HL-60 (cell line): ENCODE results near the gene DPP8.

ENCODE experiments used
- DNase-seq, 2 experiments: peaks; one replicate each; pipeline ENCODE4 v3.0.0-alpha.2; 2010 to 2020; ENCODE audit warnings: low read depth in 1 of 2, low spot score in 1 of 2
- H3K27ac ChIP-seq: fragments of 250-450 bp; sonication (Bioruptor Pico); replicated peaks from 2 replicates; pipeline ENCODE4 v1.5.1; 2020; ENCODE audit warnings: mild to moderate bottlenecking, moderate library complexity
- H3K27me3 ChIP-seq: fragments of 250-450 bp; sonication (Bioruptor Pico); 2 replicates; pipeline ENCODE4 v1.5.1; 2021; ENCODE audit warnings: mild to moderate bottlenecking, moderate library complexity; ENCODE audit not compliant: insufficient read depth, poor library complexity, severe bottlenecking
- H3K4me3 ChIP-seq: replicated peaks from 2 replicates; pipeline ENCODE4 v1.5.1; 2011; ENCODE audit warnings: mild to moderate bottlenecking, control low read depth, low read length; ENCODE audit not compliant: insufficient read depth
- GABPA ChIP-seq: IDR thresholded peaks from 2 replicates; pipeline ENCODE4 v1.6.1; 2012; ENCODE audit warnings: low read depth
- POLR2AphosphoS5 ChIP-seq: IDR thresholded peaks from 2 replicates; pipeline ENCODE4 v1.6.1; 2012; ENCODE audit warnings: low read depth
- SPI1 ChIP-seq: IDR thresholded peaks from 2 replicates; pipeline ENCODE4 v1.6.1; 2012; ENCODE audit warnings: low read depth, mild to moderate bottlenecking, borderline replicate concordance
- long read RNA-seq: library from polyadenylated mRNA; unstranded; transcript quantifications from one replicate; pipeline ENCODE4 v2.0.0, GENCODE V29; 2020
- TF ChIP-seq, protein P1 (sequence below): IDR thresholded peaks from one replicate; pipeline ENCODE4 v1.5.1; 2011; ENCODE audit warnings: low read length, control low read depth, inconsistent platforms; ENCODE audit not compliant: insufficient read depth
- TF ChIP-seq, protein P2 (sequence below): IDR thresholded peaks from 2 replicates; pipeline ENCODE4 v1.6.1; 2012; ENCODE audit warnings: low read depth; ENCODE audit not compliant: insufficient replicate concordance

The DPP8 gene
- long read RNA-seq, full-length matches to known transcripts, result 97 of 255 reads
- long read RNA-seq, partial matches to known transcripts, result 20 of 255 reads
- long read RNA-seq, other reads (novel, unspliced or antisense), result 138 of 255 reads

DNA sequence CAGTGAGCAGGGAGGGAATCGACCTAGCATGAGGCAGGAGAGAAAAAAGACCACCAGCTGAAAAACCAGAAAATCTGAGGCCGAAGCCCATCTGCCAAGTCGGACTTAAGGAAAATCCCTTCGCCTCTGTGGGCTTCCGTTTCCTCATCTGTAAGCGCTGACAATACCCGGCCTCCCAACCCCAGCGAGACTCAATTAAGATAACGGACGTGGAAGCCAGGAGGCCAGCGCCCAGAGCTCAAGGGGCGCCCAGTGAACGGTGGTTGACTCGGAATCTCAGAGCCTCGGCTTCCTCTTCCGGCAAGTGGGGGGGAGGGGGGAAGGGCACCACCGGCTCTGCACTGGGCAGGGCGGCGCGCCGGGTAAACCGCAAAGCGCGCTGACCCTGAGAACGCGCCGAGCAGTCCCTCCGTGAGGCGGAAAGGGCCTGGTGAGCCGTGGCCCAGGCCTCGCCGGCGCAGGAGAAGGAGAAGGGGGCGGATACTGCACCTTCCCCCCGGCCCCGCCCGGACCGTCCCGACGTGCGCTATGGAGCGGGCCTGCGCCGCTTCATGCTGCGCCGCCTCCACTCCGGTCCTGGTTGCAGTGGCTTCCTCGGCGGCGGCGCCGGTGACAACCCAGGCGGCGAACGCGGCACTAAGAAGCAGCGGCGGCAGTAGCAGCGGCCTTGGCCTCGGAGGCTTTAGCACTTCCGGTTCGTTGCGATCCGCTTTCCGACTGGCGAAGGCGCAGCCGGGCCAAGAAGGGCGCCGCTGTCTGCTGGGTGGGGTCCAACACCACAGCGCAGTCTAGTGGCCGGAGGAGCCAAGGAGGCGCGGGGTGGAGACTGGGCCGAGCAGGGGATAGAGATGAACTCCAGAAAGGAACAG, at the start of gene DPP8:
Gene DPP8, minus strand, starts transcription at position 693 of the 869 bp plus-strand sequence. CDS start 5,136 bp downstream, outside the sequence.
- H3K27ac ChIP-seq, result peak within 1 kb of the TSS; percentile 98

GRCh38 chr15:65561934-65562333, 44.4 kb upstream of the DPP8 start:
- TF ChIP-seq GABPA (no peak), SPI1 (no peak), POLR2AphosphoS5 (no peak)
- TF ChIP-seq, protein P1, sequence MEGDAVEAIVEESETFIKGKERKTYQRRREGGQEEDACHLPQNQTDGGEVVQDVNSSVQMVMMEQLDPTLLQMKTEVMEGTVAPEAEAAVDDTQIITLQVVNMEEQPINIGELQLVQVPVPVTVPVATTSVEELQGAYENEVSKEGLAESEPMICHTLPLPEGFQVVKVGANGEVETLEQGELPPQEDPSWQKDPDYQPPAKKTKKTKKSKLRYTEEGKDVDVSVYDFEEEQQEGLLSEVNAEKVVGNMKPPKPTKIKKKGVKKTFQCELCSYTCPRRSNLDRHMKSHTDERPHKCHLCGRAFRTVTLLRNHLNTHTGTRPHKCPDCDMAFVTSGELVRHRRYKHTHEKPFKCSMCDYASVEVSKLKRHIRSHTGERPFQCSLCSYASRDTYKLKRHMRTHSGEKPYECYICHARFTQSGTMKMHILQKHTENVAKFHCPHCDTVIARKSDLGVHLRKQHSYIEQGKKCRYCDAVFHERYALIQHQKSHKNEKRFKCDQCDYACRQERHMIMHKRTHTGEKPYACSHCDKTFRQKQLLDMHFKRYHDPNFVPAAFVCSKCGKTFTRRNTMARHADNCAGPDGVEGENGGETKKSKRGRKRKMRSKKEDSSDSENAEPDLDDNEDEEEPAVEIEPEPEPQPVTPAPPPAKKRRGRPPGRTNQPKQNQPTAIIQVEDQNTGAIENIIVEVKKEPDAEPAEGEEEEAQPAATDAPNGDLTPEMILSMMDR, result no peak
- no peak overlapping the region for H3K27ac ChIP-seq
- no peaks in the 10 kb centered on the region for H3K27me3 ChIP-seq
- no peak for DNase-seq
- H3K4me3 ChIP-seq, result no peak overlapping the region

More for the DNA sequence above, at the start of gene DPP8:
- peak within 1 kb of the TSS; percentile 95 for H3K4me3 ChIP-seq
- H3K27me3 ChIP-seq, result no peaks in the 10 kb centered on the region
- DNase-seq, result peak; percentile 93 to 97
- peak; percentile 51; the same call in 1 of the 2 replicates for TF ChIP-seq SPI1
- TF ChIP-seq, protein P1, result peak; percentile 98
- TF ChIP-seq POLR2AphosphoS5, result peak; percentile 86; the same call in 1 of the 2 replicates
- peak; percentile 85 for TF ChIP-seq GABPA
- TF ChIP-seq, protein P2, sequence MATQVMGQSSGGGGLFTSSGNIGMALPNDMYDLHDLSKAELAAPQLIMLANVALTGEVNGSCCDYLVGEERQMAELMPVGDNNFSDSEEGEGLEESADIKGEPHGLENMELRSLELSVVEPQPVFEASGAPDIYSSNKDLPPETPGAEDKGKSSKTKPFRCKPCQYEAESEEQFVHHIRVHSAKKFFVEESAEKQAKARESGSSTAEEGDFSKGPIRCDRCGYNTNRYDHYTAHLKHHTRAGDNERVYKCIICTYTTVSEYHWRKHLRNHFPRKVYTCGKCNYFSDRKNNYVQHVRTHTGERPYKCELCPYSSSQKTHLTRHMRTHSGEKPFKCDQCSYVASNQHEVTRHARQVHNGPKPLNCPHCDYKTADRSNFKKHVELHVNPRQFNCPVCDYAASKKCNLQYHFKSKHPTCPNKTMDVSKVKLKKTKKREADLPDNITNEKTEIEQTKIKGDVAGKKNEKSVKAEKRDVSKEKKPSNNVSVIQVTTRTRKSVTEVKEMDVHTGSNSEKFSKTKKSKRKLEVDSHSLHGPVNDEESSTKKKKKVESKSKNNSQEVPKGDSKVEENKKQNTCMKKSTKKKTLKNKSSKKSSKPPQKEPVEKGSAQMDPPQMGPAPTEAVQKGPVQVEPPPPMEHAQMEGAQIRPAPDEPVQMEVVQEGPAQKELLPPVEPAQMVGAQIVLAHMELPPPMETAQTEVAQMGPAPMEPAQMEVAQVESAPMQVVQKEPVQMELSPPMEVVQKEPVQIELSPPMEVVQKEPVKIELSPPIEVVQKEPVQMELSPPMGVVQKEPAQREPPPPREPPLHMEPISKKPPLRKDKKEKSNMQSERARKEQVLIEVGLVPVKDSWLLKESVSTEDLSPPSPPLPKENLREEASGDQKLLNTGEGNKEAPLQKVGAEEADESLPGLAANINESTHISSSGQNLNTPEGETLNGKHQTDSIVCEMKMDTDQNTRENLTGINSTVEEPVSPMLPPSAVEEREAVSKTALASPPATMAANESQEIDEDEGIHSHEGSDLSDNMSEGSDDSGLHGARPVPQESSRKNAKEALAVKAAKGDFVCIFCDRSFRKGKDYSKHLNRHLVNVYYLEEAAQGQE, result peak; percentile 46

DNA sequence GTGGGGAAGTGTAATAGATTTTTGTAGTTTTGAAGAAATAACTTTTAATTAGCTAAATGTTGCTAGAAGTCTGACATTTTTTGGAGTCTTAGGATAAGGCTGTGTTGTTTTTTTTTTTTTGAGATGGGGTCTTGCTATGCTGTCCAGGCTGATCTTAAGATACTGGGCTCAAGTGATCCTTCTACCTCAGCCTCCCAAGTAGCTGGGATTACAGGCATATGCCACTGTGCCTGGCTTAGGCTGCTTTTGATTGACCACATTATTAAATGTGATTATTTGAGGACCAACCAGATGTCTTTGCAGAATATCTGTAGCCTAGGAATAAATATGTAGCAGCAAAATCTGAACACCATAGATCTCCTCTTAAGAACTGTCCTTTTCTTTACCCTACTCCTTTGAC, 42.5 kb upstream of the DPP8 start:
- H3K27ac ChIP-seq, result no peak overlapping the region
- no peak overlapping the region for H3K4me3 ChIP-seq
- TF ChIP-seq SPI1, result no peak
- TF ChIP-seq POLR2AphosphoS5, result no peak
- TF ChIP-seq, protein P1, result no peak
- TF ChIP-seq, protein P2, result no peak
- no peak for TF ChIP-seq GABPA
- DNase-seq, result no peak
- no peaks in the 10 kb centered on the region for H3K27me3 ChIP-seq
